Ramos (cell line): ENCODE measurements around the gene ORAI1.
"Not testable (repeated sequence)": the region's sequence is repeated elsewhere in the genome, so short reads cannot be mapped to it uniquely, and the experiment has no call there.

Experiments
- in situ Hi-C: fragments of 300-500 bp; cut with MboI; formaldehyde crosslinking; loops from one replicate; pipeline ENCODE4 v1.14.3; 2022; ENCODE audit warnings: low sequenced_read_pairs; ENCODE audit not compliant: unreplicated experiment

ORAI1 gene

GRCh38 chr12:121638298-121639202 is 12.2 kb downstream of the ORAI1 start:
- in situ Hi-C loops, result no loop called here

- in situ Hi-C loops, result no loop called here
Measured at GRCh38 chr12:121641343-121641630, 15.0 kb downstream of the ORAI1 start.

GRCh38 chr12:121648458-121649028 is 22.2 kb downstream of the ORAI1 start:
- in situ Hi-C loops, result no loop called here

- in situ Hi-C loops, result no loop called here
Measured at GRCh38 chr12:121649322-121649721, 23.0 kb downstream of the ORAI1 start.

GRCh38 chr12:121649819-121650353 is 23.6 kb downstream of the ORAI1 start:
- in situ Hi-C loops, result no loop called here

- in situ Hi-C loops, result no loop called here
Measured at GRCh38 chr12:121651320-121651719, 25.0 kb downstream of the ORAI1 start.

- in situ Hi-C loops, result no loop called here
Measured at GRCh38 chr12:121652767-121653497, 26.6 kb downstream of the ORAI1 start.

- in situ Hi-C loops, result no loop called here
Measured at GRCh38 chr12:121653999-121654398, 27.7 kb downstream of the ORAI1 start.

- in situ Hi-C loops, result no loop called here
Measured at GRCh38 chr12:121656122-121656521, 29.8 kb downstream of the ORAI1 start.

GRCh38 chr12:121657305-121658008 is 31.1 kb downstream of the ORAI1 start:
- in situ Hi-C loops, result no loop called here

- in situ Hi-C loops, result not testable (repeated sequence)
Measured at GRCh38 chr12:121661353-121662105, 35.2 kb downstream of the ORAI1 start.

- in situ Hi-C loops, result no loop called here
Measured at GRCh38 chr12:121663610-121663929, 37.2 kb downstream of the ORAI1 start.

- in situ Hi-C loops, result loop anchor here (5.0 kb wide), 1 partner anchor 115 kb away; no protein-coding TSS in a partner anchor
Measured at GRCh38 chr12:121666829-121667228, 40.5 kb downstream of the ORAI1 start.

GRCh38 chr12:121668750-121669520 is 42.6 kb downstream of the ORAI1 start:
- in situ Hi-C loops, result loop anchor here (5.0 kb wide), 1 partner anchor 117 kb away; no protein-coding TSS in a partner anchor

- in situ Hi-C loops, result loop anchor here (5.0 kb wide), 1 partner anchor 117 kb away; no protein-coding TSS in a partner anchor
Measured at GRCh38 chr12:121669521-121669900, 43.2 kb downstream of the ORAI1 start, which contains the start of gene MORN3. Gene MORN3 (minus strand): TSS chr12:121669654. CDS start chr12:121669483, 171 bp downstream.

GRCh38 chr12:121673013-121673511 is 46.7 kb downstream of the ORAI1 start:
- in situ Hi-C loops, result no loop called here

GRCh38 chr12:121676190-121676589 is 49.9 kb downstream of the ORAI1 start:
- in situ Hi-C loops, result loop anchor here (5.0 kb wide), 1 partner anchor 184 kb away; no protein-coding TSS in a partner anchor

GRCh38 chr12:121678305-121678704 is 52.0 kb downstream of the ORAI1 start:
- in situ Hi-C loops, result loop anchor here (5.0 kb wide), 1 partner anchor 186 kb away; no protein-coding TSS in a partner anchor
